CD4-positive, alpha-beta T cell (primary cell): ENCODE measurements around the gene DEFB121. TPM values are rescaled to one million over a fixed set of nuclear protein-coding genes. Genes with fewer than 3 reads are reported as not detected.

Experiments used
- ATAC-seq: fragments of 200-7000 bp; cut with Tn5 transposase; one replicate; pipeline ENCODE4 v1.10.0; 2022; ENCODE audit warnings: mild to moderate bottlenecking; ENCODE audit not compliant: poor library complexity
- CTCF ChIA-PET: fragments of 350-600 bp; sonication (Branson Sonifier 250); formaldehyde crosslinking; loops from one replicate; lab custom pipeline; 2021; ENCODE audit warnings: antibody characterized with exemption, inconsistent platforms; lab: Charles Lee
- POLR2A ChIA-PET: fragments of 350-600 bp; sonication (Branson Sonifier 250); formaldehyde crosslinking; loops from one replicate; lab custom pipeline; 2021; ENCODE audit warnings: antibody characterized with exemption, inconsistent platforms; lab: Charles Lee
- DNase-seq, 14 experiments: peaks; one replicate each; pipeline ENCODE4 v3.0.0-alpha.2; 2013 to 2020; ENCODE audit warnings: mixed read lengths in 2 of 14
- H3K27ac ChIP-seq, 2 donors: one replicate each; pipeline versions ENCODE4 v1.5.1 to v1.7.0; 2013; ENCODE audit warnings: low read length in 2 of 2, low read depth in 1 of 2, mild to moderate bottlenecking in 1 of 2
- H3K27me3 ChIP-seq, 2 experiments: 1 replicate in 1 of 2; 2 replicates in 1 of 2; pipeline versions ENCODE4 v1.6.1 to v1.7.0; 2013; ENCODE audit warnings: low read length in 2 of 2, control low read depth in 1 of 2, mild to moderate bottlenecking in 1 of 2, moderate library complexity in 1 of 2; ENCODE audit not compliant: insufficient read depth in 2 of 2, control insufficient read depth in 1 of 2
- H3K36me3 ChIP-seq: one replicate; pipeline ENCODE4 v1.6.1; 2013; ENCODE audit warnings: low read length, control low read depth; ENCODE audit not compliant: insufficient read depth
- H3K4me1 ChIP-seq: one replicate; pipeline ENCODE4 v1.6.1; 2013; ENCODE audit warnings: low read length, control low read depth; ENCODE audit not compliant: insufficient read depth
- H3K4me3 ChIP-seq: one replicate; pipeline ENCODE4 v1.5.1; 2013; ENCODE audit warnings: mild to moderate bottlenecking, low read length, moderate library complexity
- H3K9me3 ChIP-seq, 2 experiments: 1 replicate in 1 of 2; 2 replicates in 1 of 2; pipeline versions ENCODE4 v1.6.1 to v1.7.0; 2013; ENCODE audit warnings: low read length in 2 of 2, mild to moderate bottlenecking in 2 of 2, control low read depth in 1 of 2, moderate library complexity in 1 of 2; ENCODE audit not compliant: control insufficient read depth in 1 of 2, insufficient read depth in 1 of 2
- H3K27ac Mint-ChIP-seq: one replicate; pipeline ENCODE4 v1.8.0; 2020; ENCODE audit warnings: mixed read lengths
- H3K27me3 Mint-ChIP-seq: one replicate; pipeline ENCODE4 v1.8.0; 2021; ENCODE audit warnings: mixed read lengths
- H3K36me3 Mint-ChIP-seq: one replicate; pipeline ENCODE4 v1.8.0; 2021; ENCODE audit warnings: low read depth, mixed read lengths
- H3K4me1 Mint-ChIP-seq: one replicate; pipeline ENCODE4 v1.8.0; 2021; ENCODE audit warnings: low read depth, mixed read lengths
- H3K4me3 Mint-ChIP-seq: one replicate; pipeline ENCODE4 v1.8.0; 2020; ENCODE audit warnings: mild to moderate bottlenecking, mixed read lengths
- H3K9me3 Mint-ChIP-seq: one replicate; pipeline ENCODE4 v1.8.0; 2020; ENCODE audit warnings: mixed read lengths
- intact Hi-C, 2 experiments: fragments of 100-400 bp; cut with DNase I in 1 of 2; cut with micrococcal nuclease in 1 of 2; formaldehyde crosslinking; loops; one replicate each; pipeline versions ENCODE4 v1.15.1 to v1.9.0; 2023 to 2025; cut with DNase I, micrococcal nuclease
- polyA plus RNA-seq, 2 donors: library from polyadenylated mRNA; unstranded; fragments of 120-200 nt; gene quantifications; one replicate each; pipeline ENCODE4 v1.2.1, GENCODE V29; 2013
- total RNA-seq, 174 experiments: library from RNA in 2 of 174; stranded (reverse) in 2 of 174; gene quantifications; one replicate each; pipeline ENCODE4 v1.2.3 and lab custom pipeline; 2021 to 2026
- TF ChIP-seq, protein P1 (sequence below): fragments of 200-600 bp; IDR thresholded peaks from one replicate; pipeline ENCODE4 v1.8.0; 2022; ENCODE audit warnings: antibody characterized with exemption, mild to moderate bottlenecking

DEFB121 gene, protein sequence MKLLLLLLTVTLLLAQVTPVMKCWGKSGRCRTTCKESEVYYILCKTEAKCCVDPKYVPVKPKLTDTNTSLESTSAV
- total RNA-seq (not detected), total RNA-seq (lab: John Stamatoyannopoulos, UW) (0 to 0.06 (median 0) reads per million in 172 experiments)
- not detected for polyA plus RNA-seq (2013, experiment 1 of 2)
- not detected for polyA plus RNA-seq (2013, experiment 2 of 2)

DNA sequence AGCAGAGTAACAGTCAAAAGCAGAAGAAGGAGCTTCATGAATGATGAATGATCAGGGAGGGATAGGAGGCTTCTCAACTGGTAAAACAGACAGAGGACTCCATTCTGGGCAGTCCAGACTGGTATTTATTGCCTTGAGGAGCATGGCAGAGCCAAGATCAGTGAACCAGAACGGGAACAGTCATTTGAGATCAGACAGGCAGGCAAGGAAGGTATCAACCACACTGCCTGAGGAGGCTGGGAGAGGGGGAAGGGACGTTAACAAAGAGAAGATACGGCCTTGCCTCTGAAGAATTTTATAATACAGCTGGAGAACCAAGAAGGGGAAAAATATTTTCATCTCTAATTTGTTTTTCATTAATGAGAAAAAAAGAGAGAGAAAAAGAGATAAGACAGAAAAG is at the start of gene DEFB121:
TSS of gene DEFB121 (minus strand) at position 101 of the 400 bp plus-strand sequence. CDS start at position 38, 63 bp downstream.
- H3K27me3 Mint-ChIP-seq: peaks cover 16% of the 10 kb centered on the region
- intact Hi-C loops: no loop called here
- no peaks in the 10 kb centered on the region for H3K9me3 Mint-ChIP-seq
- H3K27ac ChIP-seq: no peak within 1 kb of the TSS
- H3K4me1 Mint-ChIP-seq: no peaks in the 10 kb centered on the region
- H3K27me3 ChIP-seq: peaks cover 0 to 2% of the 10 kb centered on the region in 2 experiments
- no peaks in the 10 kb centered on the region for H3K36me3 Mint-ChIP-seq
- TF ChIP-seq, protein P1, sequence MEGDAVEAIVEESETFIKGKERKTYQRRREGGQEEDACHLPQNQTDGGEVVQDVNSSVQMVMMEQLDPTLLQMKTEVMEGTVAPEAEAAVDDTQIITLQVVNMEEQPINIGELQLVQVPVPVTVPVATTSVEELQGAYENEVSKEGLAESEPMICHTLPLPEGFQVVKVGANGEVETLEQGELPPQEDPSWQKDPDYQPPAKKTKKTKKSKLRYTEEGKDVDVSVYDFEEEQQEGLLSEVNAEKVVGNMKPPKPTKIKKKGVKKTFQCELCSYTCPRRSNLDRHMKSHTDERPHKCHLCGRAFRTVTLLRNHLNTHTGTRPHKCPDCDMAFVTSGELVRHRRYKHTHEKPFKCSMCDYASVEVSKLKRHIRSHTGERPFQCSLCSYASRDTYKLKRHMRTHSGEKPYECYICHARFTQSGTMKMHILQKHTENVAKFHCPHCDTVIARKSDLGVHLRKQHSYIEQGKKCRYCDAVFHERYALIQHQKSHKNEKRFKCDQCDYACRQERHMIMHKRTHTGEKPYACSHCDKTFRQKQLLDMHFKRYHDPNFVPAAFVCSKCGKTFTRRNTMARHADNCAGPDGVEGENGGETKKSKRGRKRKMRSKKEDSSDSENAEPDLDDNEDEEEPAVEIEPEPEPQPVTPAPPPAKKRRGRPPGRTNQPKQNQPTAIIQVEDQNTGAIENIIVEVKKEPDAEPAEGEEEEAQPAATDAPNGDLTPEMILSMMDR: no peak
- DNase-seq (no peak), ATAC-seq (no peak)
- H3K4me3 Mint-ChIP-seq: no peak within 1 kb of the TSS
- H3K9me3 ChIP-seq: no peaks in the 10 kb centered on the region
- H3K36me3 ChIP-seq: no peaks in the 10 kb centered on the region
- CTCF ChIA-PET: no interaction called here
- POLR2A ChIA-PET: no interaction called here
- no peak within 1 kb of the TSS for H3K4me3 ChIP-seq
- H3K4me1 ChIP-seq: no peaks in the 10 kb centered on the region
- H3K27ac Mint-ChIP-seq: no peak within 1 kb of the TSS

DNA sequence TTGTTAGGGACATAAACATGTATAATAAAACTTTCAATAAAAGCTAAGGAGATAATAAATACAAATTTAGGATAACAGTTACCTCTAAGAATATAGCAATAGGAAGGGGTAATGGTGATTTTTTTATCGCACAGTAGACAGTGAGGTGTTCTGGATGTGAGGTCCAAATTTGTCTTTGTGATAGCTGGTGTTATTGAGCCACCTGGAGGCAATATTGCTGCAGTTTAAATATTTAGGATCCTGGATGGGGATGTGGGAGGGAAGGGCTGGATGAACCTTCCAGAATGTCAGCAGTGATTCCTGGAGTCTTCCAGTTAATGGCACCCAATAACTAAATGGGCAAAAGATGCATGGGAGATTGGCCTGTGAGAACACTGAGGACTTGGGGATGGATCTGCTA is 48.3 kb upstream of the DEFB121 start:
- no peaks in the 10 kb centered on the region for H3K4me1 ChIP-seq
- DNase-seq: no peak
- H3K4me1 Mint-ChIP-seq: no peaks in the 10 kb centered on the region
- H3K4me3 ChIP-seq: no peak overlapping the region
- H3K27ac ChIP-seq: no peak overlapping the region
- no peaks in the 10 kb centered on the region for H3K9me3 Mint-ChIP-seq
- ChIA-PET POLR2A (no interaction called here), CTCF (interaction anchor here (0.7 kb wide), 1 partner anchor 44 kb away, joined by 3 read pairs; no protein-coding TSS in a partner anchor)
- TF ChIP-seq, protein P1: no peak
- peaks cover 32% of the 10 kb centered on the region for H3K27me3 Mint-ChIP-seq
- no peak for ATAC-seq
- peaks cover 0 to 4% of the 10 kb centered on the region in 2 experiments for H3K27me3 ChIP-seq
- intact Hi-C loops: no loop called here
- no peaks in the 10 kb centered on the region for H3K36me3 Mint-ChIP-seq
- no peak overlapping the region for H3K27ac Mint-ChIP-seq
- no peak overlapping the region for H3K4me3 Mint-ChIP-seq
- H3K36me3 ChIP-seq: no peaks in the 10 kb centered on the region
- no peaks in the 10 kb centered on the region for H3K9me3 ChIP-seq

DNA sequence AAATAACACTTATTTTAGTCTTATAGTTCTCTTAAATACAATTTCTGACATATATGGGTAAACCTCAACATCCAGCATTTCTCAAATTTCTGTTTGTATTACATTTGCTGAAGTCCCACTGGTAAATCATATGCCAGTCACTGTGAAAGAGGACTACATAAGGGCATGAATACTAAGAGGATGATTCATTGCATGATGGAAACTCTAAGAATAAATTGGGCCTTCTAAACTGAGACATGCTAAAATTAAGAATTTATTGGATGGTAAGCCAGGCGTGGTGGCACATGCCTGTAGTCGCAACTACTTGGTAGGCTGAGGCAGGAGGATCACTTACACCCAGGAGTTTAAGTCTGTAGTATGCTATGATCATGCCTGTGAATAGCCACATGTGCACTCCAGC is 46.6 kb upstream of the DEFB121 start:
- no peaks in the 10 kb centered on the region for H3K9me3 Mint-ChIP-seq

More for the DNA sequence above, 46.6 kb upstream of the DEFB121 start:
- Histone ChIP-seq H3K4me3 (no peak overlapping the region), H3K4me1 (no peaks in the 10 kb centered on the region), H3K36me3 (no peaks in the 10 kb centered on the region), H3K27ac (no peak overlapping the region), H3K9me3 (no peaks in the 10 kb centered on the region), H3K27me3 (peaks cover 0 to 4% of the 10 kb centered on the region in 2 experiments)
- H3K4me1 Mint-ChIP-seq: no peaks in the 10 kb centered on the region
- no peaks in the 10 kb centered on the region for H3K36me3 Mint-ChIP-seq
- ATAC-seq: no peak
- DNase-seq: no peak
- H3K27ac Mint-ChIP-seq: no peak overlapping the region
- ChIA-PET CTCF (no interaction called here), POLR2A (no interaction called here)
- intact Hi-C loops: no loop called here
- no peak overlapping the region for H3K4me3 Mint-ChIP-seq
- TF ChIP-seq, protein P1: no peak
- peaks cover 28% of the 10 kb centered on the region for H3K27me3 Mint-ChIP-seq
